Keratinocyte (primary cell): Measurements from ENCODE around the gene FBN2. TPM values are rescaled to one million over a fixed set of nuclear protein-coding genes. Genes with fewer than 3 reads are reported as not detected.

Experiments used
- DNase-seq: peaks from one replicate; pipeline ENCODE4 v3.0.0-alpha.2; 2011; ENCODE audit warnings: low read depth, missing footprints, low spot score
- FAIRE-seq: peaks from 2 replicates; lab custom pipeline; 2011; peaks lifted over from hg19 to GRCh38; lab: Jason Lieb, UNC
- H2AFZ ChIP-seq: 2 replicates; pipeline ENCODE4 v1.6.0; 2012; ENCODE audit warnings: low read length, control low read depth, inconsistent platforms; ENCODE audit not compliant: control insufficient read depth
- H3K27ac ChIP-seq: 2 replicates; pipeline ENCODE4 v1.5.1; 2011; ENCODE audit warnings: low read length; ENCODE audit not compliant: control insufficient read depth, insufficient read depth
- H3K27me3 ChIP-seq: 3 replicates; pipeline ENCODE4 v1.6.0; 2011; ENCODE audit warnings: low read length; ENCODE audit not compliant: control insufficient read depth, insufficient read depth; ENCODE audit errors: extremely low read depth
- H3K36me3 ChIP-seq, 2 experiments: 2 replicates in 1 of 2; 3 replicates in 1 of 2; pipeline ENCODE4 v1.5.1; 2011; ENCODE audit warnings: low read length in 2 of 2, mild to moderate bottlenecking in 1 of 2; ENCODE audit not compliant: control insufficient read depth in 2 of 2, insufficient read depth in 2 of 2; ENCODE audit errors: extremely low read depth in 1 of 2
- H3K4me1 ChIP-seq: 3 replicates; pipeline ENCODE4 v1.5.1; 2011; ENCODE audit warnings: low read length; ENCODE audit not compliant: control insufficient read depth, insufficient read depth; ENCODE audit errors: extremely low read depth
- H3K4me2 ChIP-seq: 3 replicates; pipeline ENCODE4 v1.6.0; 2011; ENCODE audit warnings: low read depth, low read length; ENCODE audit not compliant: control insufficient read depth, insufficient read depth; ENCODE audit errors: extremely low read depth
- H3K4me3 ChIP-seq, 3 experiments: fragments of 200-600 bp in 1 of 3; sonication (generic) in 1 of 3; 2 replicates in 2 of 3; 3 replicates in 1 of 3; pipeline ENCODE4 v1.5.1; 2011 to 2016; ENCODE audit warnings: low read length in 3 of 3, mild to moderate bottlenecking in 3 of 3, control low read depth in 2 of 3, inconsistent platforms in 1 of 3, low read depth in 1 of 3, mixed read lengths in 1 of 3, mixed run types in 1 of 3, moderate library complexity in 1 of 3; ENCODE audit not compliant: control insufficient read depth in 2 of 3, insufficient read depth in 2 of 3; ENCODE audit errors: extremely low read depth in 1 of 3
- H3K79me2 ChIP-seq: 2 replicates; pipeline ENCODE4 v1.6.0; 2012; ENCODE audit warnings: low read length; ENCODE audit not compliant: control insufficient read depth, insufficient read depth
- H3K9ac ChIP-seq: 3 replicates; pipeline ENCODE4 v1.6.0; 2011; ENCODE audit warnings: low read length; ENCODE audit not compliant: control insufficient read depth, insufficient read depth; ENCODE audit errors: extremely low read depth
- H3K9me1 ChIP-seq: 3 replicates; pipeline ENCODE4 v1.6.0; 2011; ENCODE audit warnings: low read length; ENCODE audit not compliant: control insufficient read depth, insufficient read depth; ENCODE audit errors: extremely low read depth
- H3K9me3 ChIP-seq: 2 replicates; pipeline ENCODE4 v1.5.1; 2012; ENCODE audit warnings: low read depth, low read length; ENCODE audit not compliant: control insufficient read depth
- H4K20me1 ChIP-seq: 3 replicates; pipeline ENCODE4 v1.6.0; 2011; ENCODE audit warnings: low read length; ENCODE audit not compliant: control insufficient read depth, insufficient read depth; ENCODE audit errors: extremely low read depth
- EZH2 ChIP-seq: IDR thresholded peaks from one replicate; pipeline ENCODE4 v1.6.1; 2012; ENCODE audit warnings: inconsistent platforms, mild to moderate bottlenecking, low read length, moderate library complexity
- dilution Hi-C: fragments of 300-500 bp; cut with MboI; formaldehyde crosslinking; loops from one replicate; pipeline ENCODE4 v1.7.0; 2020; ENCODE audit warnings: low sequenced_read_pairs; ENCODE audit not compliant: extremely low pct_ligation_motif_present
- polyA plus RNA-seq, 5 experiments: library from polyadenylated mRNA; depleted of rRNA in 3 of 5; stranded (reverse) in 3 of 5; stranded (forward) in 1 of 5; unstranded in 1 of 5; fragments of >200 nt; gene quantifications; 1 replicate in 1 of 5; 2 replicates in 3 of 5; 3 replicates in 1 of 5; pipeline versions ENCODE4 v1.2.1 to v1.2.3, GENCODE V29; 2011 to 2012; ENCODE audit warnings: missing spikeins in 2 of 5, low read depth in 1 of 5, low replicate concordance in 1 of 5
- TF ChIP-seq, protein P1 (sequence below), 3 experiments: IDR thresholded peaks in 1 of 3; conservative IDR thresholded peaks in 1 of 3; optimal IDR thresholded peaks in 1 of 3; 2 replicates in 2 of 3; 3 replicates in 1 of 3; pipeline versions ENCODE3 to v1.5.1; 2011; ENCODE audit warnings: low read length in 3 of 3, mild to moderate bottlenecking in 3 of 3, moderate library complexity in 2 of 3, control low read depth in 1 of 3, inconsistent platforms in 1 of 3; ENCODE audit not compliant: insufficient read depth in 2 of 3; ENCODE audit errors: extremely low read depth in 1 of 3

Gene FBN2
- polyA plus RNA-seq, 1 donor (not counting 4 experiments of a cell fraction or from before 2014, with no cell fraction given) = 30.1 TPM

DNA sequence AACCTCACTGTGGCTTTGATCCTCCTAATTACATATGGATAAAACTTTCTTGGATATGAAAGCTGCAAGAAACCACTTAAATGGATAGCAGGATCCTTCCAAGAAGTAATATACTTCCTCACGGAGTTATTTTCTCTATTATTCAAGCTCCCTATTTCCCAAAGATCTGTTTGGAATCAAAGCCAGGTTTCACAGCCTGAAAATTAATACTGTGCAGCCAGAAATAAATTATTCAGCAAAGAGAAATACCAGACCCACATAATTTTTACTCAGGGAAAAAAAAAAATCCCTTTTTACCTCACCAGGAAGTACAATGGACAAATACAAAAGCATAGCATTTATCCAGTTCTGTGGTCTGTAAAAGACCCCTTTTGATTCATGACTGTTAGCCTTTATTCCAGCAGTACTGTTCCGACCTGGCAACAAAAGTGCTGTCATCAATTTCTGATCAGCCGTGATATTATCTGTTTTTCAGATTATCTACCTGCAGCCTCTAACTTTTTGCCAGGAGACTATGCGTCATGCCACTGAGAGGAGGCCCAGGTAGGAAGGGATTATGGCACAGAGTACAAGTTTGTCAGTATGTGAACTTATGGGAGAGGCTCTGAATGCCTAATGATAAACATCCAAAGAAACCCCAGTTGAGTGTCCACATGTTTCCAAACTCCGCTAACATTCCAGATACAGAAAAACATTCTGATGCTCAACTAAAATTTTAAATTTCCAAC lies 57.0 kb downstream of the FBN2 start:
- Histone ChIP-seq H3K4me3 (no peak overlapping the region), H3K4me1 (no peaks in the 10 kb centered on the region), H3K79me2 (no peaks in the 10 kb centered on the region), H3K9ac (no peak overlapping the region), H4K20me1 (no peaks in the 10 kb centered on the region), H3K27ac (no peak overlapping the region), H3K27me3 (no peaks in the 10 kb centered on the region), H3K36me3 (no peaks in the 10 kb centered on the region), H3K9me3 (no peaks in the 10 kb centered on the region), H3K4me2 (no peak overlapping the region), H2AFZ (no peak overlapping the region), H3K9me1 (no peaks in the 10 kb centered on the region)
- FAIRE-seq (no peak), DNase-seq (no peak)
- dilution Hi-C loops = no loop called here
- TF ChIP-seq, protein P1, sequence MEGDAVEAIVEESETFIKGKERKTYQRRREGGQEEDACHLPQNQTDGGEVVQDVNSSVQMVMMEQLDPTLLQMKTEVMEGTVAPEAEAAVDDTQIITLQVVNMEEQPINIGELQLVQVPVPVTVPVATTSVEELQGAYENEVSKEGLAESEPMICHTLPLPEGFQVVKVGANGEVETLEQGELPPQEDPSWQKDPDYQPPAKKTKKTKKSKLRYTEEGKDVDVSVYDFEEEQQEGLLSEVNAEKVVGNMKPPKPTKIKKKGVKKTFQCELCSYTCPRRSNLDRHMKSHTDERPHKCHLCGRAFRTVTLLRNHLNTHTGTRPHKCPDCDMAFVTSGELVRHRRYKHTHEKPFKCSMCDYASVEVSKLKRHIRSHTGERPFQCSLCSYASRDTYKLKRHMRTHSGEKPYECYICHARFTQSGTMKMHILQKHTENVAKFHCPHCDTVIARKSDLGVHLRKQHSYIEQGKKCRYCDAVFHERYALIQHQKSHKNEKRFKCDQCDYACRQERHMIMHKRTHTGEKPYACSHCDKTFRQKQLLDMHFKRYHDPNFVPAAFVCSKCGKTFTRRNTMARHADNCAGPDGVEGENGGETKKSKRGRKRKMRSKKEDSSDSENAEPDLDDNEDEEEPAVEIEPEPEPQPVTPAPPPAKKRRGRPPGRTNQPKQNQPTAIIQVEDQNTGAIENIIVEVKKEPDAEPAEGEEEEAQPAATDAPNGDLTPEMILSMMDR (optimal IDR thresholded peaks at IDR 0.05 in 1 of 3, IDR thresholded peaks at IDR 0.05 in 1 of 3, conservative IDR thresholded peaks at IDR 0.05 in 1 of 3; ENCODE audit: extremely low read depth in 1 of 3, insufficient read depth in 2 of 3, low read length in 3 of 3) = no peak
- TF ChIP-seq EZH2 = no peak

DNA sequence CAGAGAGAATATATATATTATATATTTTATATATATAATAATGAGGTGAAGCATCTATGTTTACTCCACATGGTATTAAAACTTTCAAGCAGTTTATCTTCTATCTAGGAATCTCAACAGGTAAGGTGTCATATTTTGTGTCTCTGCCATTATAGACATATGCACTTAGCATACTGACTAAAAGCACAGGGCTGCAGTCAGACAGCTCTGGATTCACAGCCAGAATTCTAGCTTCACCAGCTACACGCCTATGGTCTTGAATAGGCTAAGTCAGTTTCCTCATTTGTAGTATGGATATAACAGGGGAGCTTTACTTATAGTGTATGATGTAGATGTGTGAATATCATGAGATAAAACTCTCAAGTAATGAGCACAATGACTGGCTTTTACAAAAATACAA lies 57.9 kb downstream of the FBN2 start:
- TF ChIP-seq EZH2 = no peak
- TF ChIP-seq, protein P1 (optimal IDR thresholded peaks at IDR 0.05 in 1 of 3, IDR thresholded peaks at IDR 0.05 in 1 of 3, conservative IDR thresholded peaks at IDR 0.05 in 1 of 3; ENCODE audit: extremely low read depth in 1 of 3, insufficient read depth in 2 of 3, low read length in 3 of 3) = no peak
- dilution Hi-C loops = no loop called here
- no peaks in the 10 kb centered on the region for H3K79me2 ChIP-seq
- no peak overlapping the region for H3K27ac ChIP-seq
- no peak overlapping the region for H3K9ac ChIP-seq
- H3K4me2 ChIP-seq = no peak overlapping the region
- no peak for DNase-seq
- H3K9me1 ChIP-seq = no peaks in the 10 kb centered on the region
- H3K9me3 ChIP-seq = no peaks in the 10 kb centered on the region
- no peak overlapping the region for H3K4me3 ChIP-seq
- H3K36me3 ChIP-seq = no peaks in the 10 kb centered on the region
- no peak for FAIRE-seq
- no peaks in the 10 kb centered on the region for H3K4me1 ChIP-seq
- H4K20me1 ChIP-seq = no peaks in the 10 kb centered on the region
- H3K27me3 ChIP-seq = no peaks in the 10 kb centered on the region
- no peak overlapping the region for H2AFZ ChIP-seq
